ENCODE results near the gene RXRG. TPM values are rescaled to one million over a fixed set of nuclear protein-coding genes. Genes with fewer than 3 reads are reported as not detected.

Gene RXRG
- total and polyA plus RNA-seq, 2 experiments from 2014 or later, result 0.07 to 1.5 TPM

DNA sequence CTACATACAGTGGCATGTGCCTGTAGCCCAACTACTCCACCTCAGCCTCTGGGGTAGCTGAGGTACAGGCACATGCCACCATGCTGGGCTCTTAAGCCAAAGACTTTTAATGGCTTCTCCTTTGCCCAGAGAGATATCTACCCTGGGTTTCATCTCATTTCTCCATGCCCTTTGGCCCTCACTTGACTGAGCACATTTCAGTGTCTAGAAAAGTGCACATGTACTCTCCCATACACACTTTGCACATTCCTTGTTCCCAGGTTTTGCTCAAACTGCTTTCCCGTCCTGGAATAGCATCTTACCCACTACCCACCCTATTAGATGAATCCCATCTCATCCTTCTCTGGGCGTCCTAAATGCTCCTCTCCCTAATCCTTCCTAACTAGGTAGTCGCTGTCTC, 10.2 kb upstream of the RXRG start:
- WGBS (ENCODE audit: low lambda C conversion rate, missing lambda C conversion rate), result 83% methylated on average over 3 of the region's 3 CpGs

DNA sequence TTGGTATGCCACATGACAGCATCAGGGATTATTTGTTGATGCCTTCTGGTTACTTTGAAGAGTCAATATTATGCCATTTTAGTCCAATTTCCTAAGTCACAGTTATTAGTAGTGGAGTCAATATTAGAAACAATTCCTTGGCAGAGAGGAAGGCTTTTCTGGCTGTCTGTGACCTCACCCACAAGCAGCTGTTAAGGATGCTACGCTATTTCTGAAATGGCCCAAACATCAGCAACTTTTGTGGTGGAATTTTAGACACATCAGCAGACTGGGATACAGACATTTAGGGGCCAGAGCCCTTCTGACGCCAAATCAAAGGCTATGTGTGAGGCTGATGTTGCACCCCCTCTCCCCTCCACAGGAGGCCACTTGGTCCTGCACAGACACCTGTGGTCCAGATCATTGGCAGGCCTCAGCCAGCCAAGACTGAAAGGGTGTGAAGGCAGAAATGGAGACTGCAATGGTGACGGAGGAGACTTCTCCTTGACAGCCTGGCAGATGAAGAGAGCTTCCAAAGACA, 9.2 kb upstream of the RXRG start:
- Histone ChIP-seq H3K9me3 (ENCODE audit: low read depth) (no peaks in the 10 kb centered on the region), H3K4me1 (ENCODE audit: insufficient read depth) (no peaks in the 10 kb centered on the region), H3K36me3 (replicated peaks; ENCODE audit: insufficient read depth, low read depth) (no peaks in the 10 kb centered on the region), H3K27ac (no peak overlapping the region), H3K27me3 (no peaks in the 10 kb centered on the region), H2AFZ (no peak overlapping the region), H3K79me2 (no peaks in the 10 kb centered on the region), H3K4me3 (no peak overlapping the region), H3K4me2 (no peak overlapping the region), H4K20me1 (ENCODE audit: insufficient read depth, poor library complexity, severe bottlenecking) (no peaks in the 10 kb centered on the region), H3K9me2 (replicated peaks; ENCODE audit: insufficient read depth) (no peaks in the 10 kb centered on the region)
- no peak for DNase-seq (ENCODE audit: low spot score)
- 90% methylated on average over 3 of the region's 3 CpGs for WGBS (ENCODE audit: low lambda C conversion rate, missing lambda C conversion rate)
- TF ChIP-seq, protein P1, sequence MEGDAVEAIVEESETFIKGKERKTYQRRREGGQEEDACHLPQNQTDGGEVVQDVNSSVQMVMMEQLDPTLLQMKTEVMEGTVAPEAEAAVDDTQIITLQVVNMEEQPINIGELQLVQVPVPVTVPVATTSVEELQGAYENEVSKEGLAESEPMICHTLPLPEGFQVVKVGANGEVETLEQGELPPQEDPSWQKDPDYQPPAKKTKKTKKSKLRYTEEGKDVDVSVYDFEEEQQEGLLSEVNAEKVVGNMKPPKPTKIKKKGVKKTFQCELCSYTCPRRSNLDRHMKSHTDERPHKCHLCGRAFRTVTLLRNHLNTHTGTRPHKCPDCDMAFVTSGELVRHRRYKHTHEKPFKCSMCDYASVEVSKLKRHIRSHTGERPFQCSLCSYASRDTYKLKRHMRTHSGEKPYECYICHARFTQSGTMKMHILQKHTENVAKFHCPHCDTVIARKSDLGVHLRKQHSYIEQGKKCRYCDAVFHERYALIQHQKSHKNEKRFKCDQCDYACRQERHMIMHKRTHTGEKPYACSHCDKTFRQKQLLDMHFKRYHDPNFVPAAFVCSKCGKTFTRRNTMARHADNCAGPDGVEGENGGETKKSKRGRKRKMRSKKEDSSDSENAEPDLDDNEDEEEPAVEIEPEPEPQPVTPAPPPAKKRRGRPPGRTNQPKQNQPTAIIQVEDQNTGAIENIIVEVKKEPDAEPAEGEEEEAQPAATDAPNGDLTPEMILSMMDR (IDR thresholded peaks at IDR 0.05; ENCODE audit: poor library complexity), result no peak
- no peak for TF ChIP-seq EZH2 (IDR thresholded peaks at IDR 0.05; ENCODE audit: borderline replicate concordance)
- no peak for TF ChIP-seq EZH2phosphoT487 (IDR thresholded peaks at IDR 0.05; ENCODE audit: low read depth, severe bottlenecking, unreplicated experiment)

More for the DNA sequence above, 10.2 kb upstream of the RXRG start:
- no peak overlapping the region for H3K27ac ChIP-seq
- TF ChIP-seq EZH2 (IDR thresholded peaks at IDR 0.05; ENCODE audit: borderline replicate concordance) (no peak), EZH2phosphoT487 (IDR thresholded peaks at IDR 0.05; ENCODE audit: low read depth, severe bottlenecking, unreplicated experiment) (no peak)
- TF ChIP-seq, protein P1 (IDR thresholded peaks at IDR 0.05; ENCODE audit: poor library complexity), result no peak
- H2AFZ ChIP-seq, result no peak overlapping the region
- H4K20me1 ChIP-seq (ENCODE audit: insufficient read depth, poor library complexity, severe bottlenecking), result no peaks in the 10 kb centered on the region
- H3K9me2 ChIP-seq (replicated peaks; ENCODE audit: insufficient read depth), result no peaks in the 10 kb centered on the region
- H3K4me3 ChIP-seq, result no peak overlapping the region
- H3K27me3 ChIP-seq, result no peaks in the 10 kb centered on the region
- H3K36me3 ChIP-seq (replicated peaks; ENCODE audit: insufficient read depth, low read depth), result no peaks in the 10 kb centered on the region
- H3K9me3 ChIP-seq (ENCODE audit: low read depth), result no peaks in the 10 kb centered on the region
- H3K79me2 ChIP-seq, result no peaks in the 10 kb centered on the region
- H3K4me2 ChIP-seq, result no peak overlapping the region
- H3K4me1 ChIP-seq (ENCODE audit: insufficient read depth), result no peaks in the 10 kb centered on the region
- no peak for DNase-seq (ENCODE audit: low spot score)

DNA sequence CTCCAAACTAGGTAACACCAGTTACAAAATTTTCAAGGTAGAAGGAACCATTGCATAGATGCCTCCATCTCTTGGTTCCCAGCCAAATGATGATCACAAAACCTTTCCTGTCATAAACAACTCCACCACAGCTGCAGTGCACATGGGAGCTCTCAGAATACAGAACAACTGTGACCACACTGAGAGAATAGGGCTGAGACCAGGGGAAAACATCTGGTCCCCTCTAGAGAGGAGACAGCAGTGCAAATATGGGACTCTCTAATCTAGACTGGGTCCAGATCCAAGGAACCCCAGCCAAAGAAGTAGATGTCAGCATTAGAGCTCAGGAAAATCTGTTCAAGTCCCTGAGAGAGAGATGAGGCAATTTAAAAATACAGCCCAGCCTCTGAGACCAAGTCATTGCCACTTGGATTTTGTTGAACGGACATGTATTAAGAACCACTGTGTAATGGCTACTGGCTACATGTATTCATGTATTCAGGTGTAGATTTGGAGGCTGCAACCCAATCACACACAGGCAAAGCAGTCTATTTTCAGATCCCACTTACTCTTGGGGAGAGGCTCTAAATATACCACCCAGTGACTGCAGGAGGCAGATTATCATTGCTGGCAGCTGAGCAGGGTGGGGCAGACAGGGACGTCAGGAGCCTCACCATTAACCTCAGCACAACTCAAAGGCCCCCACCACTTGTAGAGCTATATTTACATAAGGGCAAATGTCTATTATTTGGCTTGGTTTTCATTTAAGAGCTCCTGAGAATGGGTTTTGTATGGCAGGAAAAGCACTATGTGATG, 7.6 kb upstream of the RXRG start:
- no peaks in the 10 kb centered on the region for H3K36me3 ChIP-seq (replicated peaks; ENCODE audit: insufficient read depth, low read depth)
- TF ChIP-seq, protein P1 (IDR thresholded peaks at IDR 0.05; ENCODE audit: poor library complexity), result no peak
- no peak for TF ChIP-seq EZH2 (IDR thresholded peaks at IDR 0.05; ENCODE audit: borderline replicate concordance)
- 73% methylated on average over 2 of the region's 2 CpGs for WGBS (ENCODE audit: low lambda C conversion rate, missing lambda C conversion rate)

More for the DNA sequence above, 7.6 kb upstream of the RXRG start:
- Histone ChIP-seq H3K4me1 (ENCODE audit: insufficient read depth) (no peaks in the 10 kb centered on the region), H2AFZ (no peak overlapping the region), H3K27me3 (no peaks in the 10 kb centered on the region), H3K4me3 (no peak overlapping the region), H3K4me2 (no peak overlapping the region), H3K9me2 (replicated peaks; ENCODE audit: insufficient read depth) (no peaks in the 10 kb centered on the region), H3K9me3 (ENCODE audit: low read depth) (no peaks in the 10 kb centered on the region), H3K79me2 (no peaks in the 10 kb centered on the region), H3K27ac (no peak overlapping the region), H4K20me1 (ENCODE audit: insufficient read depth, poor library complexity, severe bottlenecking) (no peaks in the 10 kb centered on the region)
- no peak for DNase-seq (ENCODE audit: low spot score)

Measured in hepatocyte (in vitro differentiated cells).